Bronchial epithelial cell (primary cell): ENCODE results near the gene PRKAG1. TPM values are rescaled to one million over a fixed set of nuclear protein-coding genes. Genes with fewer than 3 reads are reported as not detected.
A peak's percentile ranks its signal among the peaks of the same experiment; 100 is the strongest.

Experiments used
- DNase-seq: peaks from one replicate; pipeline ENCODE4 v3.0.0-alpha.2; 2010; ENCODE audit warnings: low read depth
- FAIRE-seq: peaks from 2 replicates; lab custom pipeline; 2011; peaks lifted over from hg19 to GRCh38; lab: Jason Lieb, UNC
- H3K27me3 ChIP-seq: 2 replicates; pipeline ENCODE4 v1.5.1; 2011; ENCODE audit warnings: low read length; ENCODE audit not compliant: control insufficient read depth, insufficient read depth
- H3K36me3 ChIP-seq: 2 replicates; pipeline ENCODE4 v1.5.1; 2011; ENCODE audit warnings: low read length; ENCODE audit not compliant: control insufficient read depth, insufficient read depth
- H3K4me3 ChIP-seq: 2 replicates; pipeline ENCODE4 v1.5.1; 2011; ENCODE audit warnings: mild to moderate bottlenecking, low read depth, low read length, control low read depth
- CTCF ChIP-seq: IDR thresholded peaks from 2 replicates; pipeline ENCODE4 v1.5.1; 2011; ENCODE audit warnings: mild to moderate bottlenecking, moderate library complexity, low read length, control low read depth, inconsistent platforms; ENCODE audit not compliant: insufficient read depth, severe bottlenecking
- total RNA-seq: library from RNA; depleted of rRNA; stranded (reverse); fragments of >200 nt; gene quantifications from 2 replicates; pipeline ENCODE4 v1.2.1, GENCODE V29; 2014

Gene PRKAG1
- total RNA-seq, 1 donor from 2014 or later, result 93.7 TPM

- Histone ChIP-seq H3K36me3 (no peaks in the 10 kb centered on the region), H3K27me3 (peaks cover 41% of the 10 kb centered on the region), H3K4me3 (no peak overlapping the region)
- no peak for TF ChIP-seq CTCF
- no peak for FAIRE-seq
- DNase-seq, result no peak
Observed at GRCh38 chr12:48972213-48972951, 46.2 kb downstream of the PRKAG1 start.

- no peaks in the 10 kb centered on the region for H3K36me3 ChIP-seq
- no peak for TF ChIP-seq CTCF
- FAIRE-seq (no peak), DNase-seq (no peak)
- H3K4me3 ChIP-seq, result no peak overlapping the region
- H3K27me3 ChIP-seq, result peaks cover 33% of the 10 kb centered on the region
Observed at GRCh38 chr12:48970702-48971334, 47.8 kb downstream of the PRKAG1 start.

GRCh38 chr12:48969833-48970701 lies 48.5 kb downstream of the PRKAG1 start:
- DNase-seq (no peak), FAIRE-seq (no peak)
- Histone ChIP-seq H3K27me3 (peaks cover 33% of the 10 kb centered on the region), H3K36me3 (no peaks in the 10 kb centered on the region), H3K4me3 (peak overlapping the region; percentile 16)
- peak; percentile 13 for TF ChIP-seq CTCF

GRCh38 chr12:48969160-48969771 lies 49.3 kb downstream of the PRKAG1 start:
- peaks cover 31% of the 10 kb centered on the region for H3K27me3 ChIP-seq
- H3K36me3 ChIP-seq, result no peaks in the 10 kb centered on the region
- TF ChIP-seq CTCF, result no peak
- no peak overlapping the region for H3K4me3 ChIP-seq
- no peak for DNase-seq
- no peak for FAIRE-seq

GRCh38 chr12:48968467-48968866 lies 50.1 kb downstream of the PRKAG1 start:
- no peak for TF ChIP-seq CTCF
- Histone ChIP-seq H3K4me3 (no peak overlapping the region), H3K27me3 (peaks cover 25% of the 10 kb centered on the region), H3K36me3 (no peaks in the 10 kb centered on the region)
- DNase-seq (no peak), FAIRE-seq (no peak)
